ENCODE measurements around the gene PRDM16. TPM values are rescaled to one million over a fixed set of nuclear protein-coding genes. Genes with fewer than 3 reads are reported as not detected.
A peak's percentile ranks its signal among the peaks of the same experiment; 100 is the strongest.

The PRDM16 gene
- total and polyA plus RNA-seq, 2 of the 8 experiments (the other 6 are each of a cell fraction or from before 2014, with no cell fraction given): 0.39 to 0.43 TPM

DNA sequence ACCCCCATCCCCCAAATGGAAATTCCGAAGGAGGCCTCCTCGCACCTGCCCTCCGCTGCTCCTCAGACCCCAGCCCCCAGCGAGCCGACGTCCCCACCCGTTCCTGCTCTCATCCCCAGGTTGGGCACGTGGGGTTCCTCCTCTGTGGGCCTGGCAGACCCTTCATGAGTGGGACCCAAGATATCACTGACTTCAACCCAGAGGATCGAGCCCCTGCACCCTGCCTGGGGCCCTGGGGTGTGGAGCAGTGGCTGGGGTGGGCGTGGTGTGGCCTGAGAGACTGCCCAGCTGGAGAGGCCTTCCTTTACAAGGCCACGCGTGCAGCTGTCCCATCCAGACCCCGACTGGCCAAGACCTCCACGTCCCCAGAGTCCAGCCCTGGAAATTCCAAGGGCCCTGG is 367.9 kb downstream of the PRDM16 start:
- no peak overlapping the region for H3K4me2 ChIP-seq (ENCODE audit: insufficient read depth in 1 of 2, low read depth in 2 of 2, low read length in 2 of 2)
- H4K8ac ChIP-seq (ENCODE audit: extremely low read depth, insufficient read depth, low read length): peak overlapping the region; percentile 42; the same call in 1 of the 2 replicates
- H2AFZ ChIP-seq (ENCODE audit: low read length): no peak overlapping the region
- H3K79me2 ChIP-seq (ENCODE audit: control insufficient read depth in 1 of 2, insufficient read depth in 2 of 2, low read length in 2 of 2): no peaks in the 10 kb centered on the region
- no peak overlapping the region for H2BK12ac ChIP-seq (ENCODE audit: low read depth, low read length)
- no peak overlapping the region for H2BK5ac ChIP-seq (ENCODE audit: low read depth, low read length)
- no peak overlapping the region for H2AK5ac ChIP-seq (ENCODE audit: low read depth, low read length)
- no peak for DNase-seq (ENCODE audit: low read depth in 1 of 2, low spot score in 2 of 2)
- H2BK15ac ChIP-seq (ENCODE audit: low read length): no peak overlapping the region
- no peak for FAIRE-seq
- H3K9me3 ChIP-seq (ENCODE audit: insufficient read depth in 2 of 2, low read depth in 1 of 2, low read length in 1 of 2): no peaks in the 10 kb centered on the region
- no peaks in the 10 kb centered on the region for H4K20me1 ChIP-seq (replicated peaks in 1 of 2; ENCODE audit: control insufficient read depth in 1 of 2, insufficient read depth in 2 of 2, low read length in 2 of 2)
- H3K56ac ChIP-seq (replicated peaks; ENCODE audit: insufficient read length, low read depth, low read length): no peak overlapping the region
- no peak overlapping the region for H3K9ac ChIP-seq (replicated peaks in 1 of 4; ENCODE audit: extremely low read depth in 1 of 4, low read depth in 3 of 4, low read length in 3 of 4)
- no peaks in the 10 kb centered on the region for H3K36me3 ChIP-seq (ENCODE audit: control insufficient read depth in 2 of 4, insufficient read depth in 4 of 4, low read length in 3 of 4)
- H3K23me2 ChIP-seq (ENCODE audit: low read depth, low read length): no peaks in the 10 kb centered on the region
- H3K23ac ChIP-seq (ENCODE audit: insufficient read length): no peak overlapping the region
- no peak overlapping the region for H2BK120ac ChIP-seq (replicated peaks; ENCODE audit: low read depth, low read length)
- H3K79me1 ChIP-seq (ENCODE audit: low read depth, low read length): no peaks in the 10 kb centered on the region
- no peak overlapping the region for H4K5ac ChIP-seq (ENCODE audit: insufficient read length, low read depth, low read length)
- ChIA-PET CTCF (ENCODE audit: partially characterized antibody) (interaction anchor here (1.2 to 3.0 kb wide), 2 partner anchors 10 to 20 kb away, joined by 4 to 8 read pairs; no protein-coding TSS in a partner anchor), POLR2A (ENCODE audit: partially characterized antibody) (no interaction called here)
- no peak overlapping the region for H2BK20ac ChIP-seq (ENCODE audit: low read length)
- WGBS, 2 experiments (ENCODE audit: extremely low coverage in 1 of 2, insufficient coverage in 1 of 2, insufficient read length in 1 of 2, insufficient replicate concordance in 2 of 2, low coverage in 1 of 2, low lambda C conversion rate in 2 of 2, missing lambda C conversion rate in 1 of 2): 95% methylated on average over 7 of the region's 14 CpGs; no CpG with 5 or more reads in 1 of the 2 experiments
- H3K27me3 ChIP-seq (replicated peaks in 1 of 4; ENCODE audit: control insufficient read depth in 3 of 4, extremely low read depth in 1 of 4, insufficient read depth in 3 of 4, low read length in 3 of 4): peaks cover 0 to 2% (median under 1%) of the 10 kb centered on the region in 4 experiments; a peak in 1 of 7 replicates
- H3K4me3 ChIP-seq (ENCODE audit: extremely low read depth in 1 of 4, insufficient read depth in 2 of 4, low read depth in 3 of 4, low read length in 4 of 4): no peak overlapping the region
- no peak overlapping the region for H3K4ac ChIP-seq (replicated peaks; ENCODE audit: insufficient read length, low read depth, low read length)
- H3K14ac ChIP-seq (ENCODE audit: insufficient read length): no peak overlapping the region
- H3K4me1 ChIP-seq (replicated peaks in 1 of 4; ENCODE audit: control insufficient read depth in 3 of 4, insufficient read depth in 4 of 4, low read length in 3 of 4): peaks cover 0 to 6% (median 2%) of the 10 kb centered on the region in 4 experiments; a peak in 3 of 7 replicates
- no peak overlapping the region for H4K91ac ChIP-seq (replicated peaks; ENCODE audit: insufficient read length, low read length)
- no peak overlapping the region for H3K18ac ChIP-seq (ENCODE audit: extremely low read depth, low read length)
- no peak overlapping the region for H3K27ac ChIP-seq (ENCODE audit: low read depth, low read length)
- no peak for TF ChIP-seq CEBPB (IDR thresholded peaks at IDR 0.05; ENCODE audit: low read depth, low read length)

Measured in H1 (cell line).